HepG2 (cell line): ENCODE measurements around the gene SIGMAR1. TPM values are rescaled to one million over a fixed set of nuclear protein-coding genes. Genes with fewer than 3 reads are reported as not detected.

Experiments used
- CHD2 ChIP-seq: IDR thresholded peaks from 2 replicates; pipeline ENCODE4 v1.6.1; 2011; ENCODE audit warnings: low read depth, low read length, improper control_type of control experiment
- GLI4 ChIP-seq: sonication (generic); formaldehyde crosslinking; IDR thresholded peaks from 2 replicates; pipeline ENCODE4 v1.5.1; 2020; ENCODE audit warnings: missing genetic modification reagents, mild to moderate bottlenecking, moderate library complexity, borderline replicate concordance
- GZF1 ChIP-seq: sonication (generic); formaldehyde crosslinking; IDR thresholded peaks from 2 replicates; pipeline ENCODE4 v1.5.1; 2020; ENCODE audit warnings: mild to moderate bottlenecking, missing genetic modification reagents
- HDAC2 ChIP-seq: sonication (generic); formaldehyde crosslinking; IDR thresholded peaks from 2 replicates; pipeline ENCODE4 v1.4.0; 2020; ENCODE audit warnings: missing genetic modification reagents
- IRF1 ChIP-seq: sonication (generic); formaldehyde crosslinking; IDR thresholded peaks from 2 replicates; pipeline ENCODE4 v1.4.0; 2020; ENCODE audit warnings: low read depth, mild to moderate bottlenecking, missing genetic modification reagents
- KDM5A ChIP-seq: fragments of 200-600 bp; sonication (generic); IDR thresholded peaks from 2 replicates; pipeline ENCODE4 v1.7.0; 2018; ENCODE audit warnings: antibody characterized with exemption, mild to moderate bottlenecking, low read length, borderline replicate concordance
- MTERF4 ChIP-seq: sonication (generic); formaldehyde crosslinking; IDR thresholded peaks from 2 replicates; pipeline ENCODE4 v1.8.0; 2023; ENCODE audit warnings: mild to moderate bottlenecking, missing genetic modification reagents
- NFE2 ChIP-seq: sonication (generic); formaldehyde crosslinking; IDR thresholded peaks from 2 replicates; pipeline ENCODE4 v1.4.0; 2020; ENCODE audit warnings: missing genetic modification reagents
- NFIC ChIP-seq: IDR thresholded peaks from 2 replicates; pipeline ENCODE4 v1.6.1; 2012; ENCODE audit warnings: mild to moderate bottlenecking, low read length, inconsistent platforms
- NR2F1 ChIP-seq, 2 experiments: fragments of 450-650 bp in 1 of 2; formaldehyde crosslinking in 1 of 2; IDR thresholded peaks; 2 replicates each; pipeline versions ENCODE4 v1.5.0 to v1.6.1; 2016 to 2020; ENCODE audit warnings: mild to moderate bottlenecking in 1 of 2, missing compliant biosample characterization in 1 of 2, missing genetic modification reagents in 1 of 2, moderate library complexity in 1 of 2
- NR2F6 ChIP-seq, 2 experiments: IDR thresholded peaks; 2 replicates each; pipeline ENCODE4 v1.6.1; 2016; ENCODE audit warnings: antibody characterized with exemption in 1 of 2, mild to moderate bottlenecking in 1 of 2
- PBX2 ChIP-seq: IDR thresholded peaks from 2 replicates; pipeline ENCODE4 v1.6.1; 2016; ENCODE audit warnings: control low read depth
- PITX1 ChIP-seq: sonication (generic); formaldehyde crosslinking; IDR thresholded peaks from 2 replicates; pipeline ENCODE4 v1.5.1; 2020; ENCODE audit warnings: mild to moderate bottlenecking, missing genetic modification reagents
- SKIL ChIP-seq: sonication (generic); formaldehyde crosslinking; IDR thresholded peaks from 2 replicates; pipeline ENCODE4 v1.8.0; 2022; ENCODE audit warnings: missing genetic modification reagents, mild to moderate bottlenecking, moderate library complexity, borderline replicate concordance
- ZNF180 ChIP-seq: sonication (generic); formaldehyde crosslinking; IDR thresholded peaks from 2 replicates; pipeline ENCODE4 v1.4.0; 2020; ENCODE audit warnings: low read depth, missing genetic modification reagents, borderline replicate concordance
- ZNF251 ChIP-seq: sonication (generic); formaldehyde crosslinking; IDR thresholded peaks from 2 replicates; pipeline ENCODE4 v1.9.0; 2021; ENCODE audit warnings: mild to moderate bottlenecking, missing genetic modification reagents
- ZNF605 ChIP-seq: sonication (generic); formaldehyde crosslinking; IDR thresholded peaks from 2 replicates; pipeline ENCODE4 v1.8.0; 2022; ENCODE audit warnings: mild to moderate bottlenecking, missing genetic modification reagents
- ZNF710 ChIP-seq: sonication (generic); formaldehyde crosslinking; IDR thresholded peaks from 2 replicates; pipeline ENCODE4 v1.5.0; 2020; ENCODE audit warnings: mild to moderate bottlenecking, missing genetic modification reagents, borderline replicate concordance
- ZNF761 ChIP-seq: sonication (generic); formaldehyde crosslinking; conservative IDR thresholded peaks from 2 replicates; pipeline ENCODE4 v1.4.0; 2020; ENCODE audit warnings: mild to moderate bottlenecking, missing genetic modification reagents
- ZNF839 ChIP-seq: sonication (generic); formaldehyde crosslinking; IDR thresholded peaks from 2 replicates; pipeline ENCODE4 v1.4.0; 2020; ENCODE audit warnings: missing genetic modification reagents, mild to moderate bottlenecking, borderline replicate concordance
- ZSCAN25 ChIP-seq: sonication (generic); formaldehyde crosslinking; IDR thresholded peaks from 2 replicates; pipeline ENCODE4 v1.8.0; 2022; ENCODE audit warnings: mild to moderate bottlenecking, missing genetic modification reagents
- polyA plus RNA-seq, 8 experiments: library from polyadenylated mRNA; depleted of rRNA in 3 of 8; stranded (reverse) in 7 of 8; unstranded in 1 of 8; fragments of >200 nt; fragmentation: Illumina TruSeq in 4 of 8; extraction: Trizol in 4 of 8; gene quantifications; 2 replicates each; pipeline versions ENCODE4 v1.2.1 to v1.2.3, GENCODE V29; 2011 to 2016; ENCODE audit warnings: low read depth in 4 of 8, missing spikeins in 1 of 8, mixed read lengths in 1 of 8; ENCODE audit not compliant: insufficient read depth in 1 of 8
- total RNA-seq, 5 experiments: library from RNA; depleted of rRNA; stranded (reverse); fragments of >200 nt; fragmentation: Illumina TruSeq; extraction: Trizol; gene quantifications; 2 replicates each; pipeline ENCODE4 v1.2.3, GENCODE V29; 2016; ENCODE audit warnings: low read depth in 1 of 5

SIGMAR1 gene
- total and polyA plus RNA-seq, 2 of the 13 experiments (the other 11 are each of a cell fraction or from before 2014, with no cell fraction given): 38.9 to 60.8 TPM

- TF ChIP-seq NFIC (no peak), ZSCAN25 (CRISPR knock-in tag) (peak; percentile 66; the same call in 1 of the 2 replicates), PITX1 (no peak), NR2F6 (IDR thresholded peaks at IDR 0.05) (peak; percentile 53; the same call in 1 of the 2 replicates), NR2F6 (CRISPR knock-in tag; IDR thresholded peaks at IDR 0.05) (peak; percentile 60; the same call in 1 of the 2 replicates), IRF1 (CRISPR knock-in tag) (no peak), KDM5A (no peak), SKIL (no peak), GLI4 (CRISPR knock-in tag) (no peak), ZNF605 (CRISPR knock-in tag) (no peak), NR2F1 (CRISPR knock-in tag; IDR thresholded peaks at IDR 0.05) (peak in 1 of 2 experiments; percentile 40; a peak in 1 of 4 replicates), HDAC2 (CRISPR knock-in tag) (0 out of 2 replicates have a peak, but pooled peaks have one; percentile 18), PBX2 (no peak), NFE2 (CRISPR knock-in tag) (no peak), CHD2 (no peak), ZNF710 (no peak), ZNF251 (CRISPR knock-in tag) (no peak), ZNF761 (CRISPR knock-in tag) (no peak), ZNF180 (no peak), GZF1 (CRISPR knock-in tag) (no peak), MTERF4 (CRISPR knock-in tag) (no peak), ZNF839 (CRISPR knock-in tag) (no peak)
Observed at GRCh38 chr9:34630402-34631154, 7.0 kb downstream of the SIGMAR1 start (continued).
